ENCODE data around the gene TRABD. TPM values are rescaled to one million over a fixed set of nuclear protein-coding genes. Genes with fewer than 3 reads are reported as not detected.
A peak's percentile ranks its signal among the peaks of the same experiment; 100 is the strongest.

Gene TRABD
- total RNA-seq, 4 donors from 2014 or later, result 18.3 to 31.0 (median 22.3) TPM

DNA sequence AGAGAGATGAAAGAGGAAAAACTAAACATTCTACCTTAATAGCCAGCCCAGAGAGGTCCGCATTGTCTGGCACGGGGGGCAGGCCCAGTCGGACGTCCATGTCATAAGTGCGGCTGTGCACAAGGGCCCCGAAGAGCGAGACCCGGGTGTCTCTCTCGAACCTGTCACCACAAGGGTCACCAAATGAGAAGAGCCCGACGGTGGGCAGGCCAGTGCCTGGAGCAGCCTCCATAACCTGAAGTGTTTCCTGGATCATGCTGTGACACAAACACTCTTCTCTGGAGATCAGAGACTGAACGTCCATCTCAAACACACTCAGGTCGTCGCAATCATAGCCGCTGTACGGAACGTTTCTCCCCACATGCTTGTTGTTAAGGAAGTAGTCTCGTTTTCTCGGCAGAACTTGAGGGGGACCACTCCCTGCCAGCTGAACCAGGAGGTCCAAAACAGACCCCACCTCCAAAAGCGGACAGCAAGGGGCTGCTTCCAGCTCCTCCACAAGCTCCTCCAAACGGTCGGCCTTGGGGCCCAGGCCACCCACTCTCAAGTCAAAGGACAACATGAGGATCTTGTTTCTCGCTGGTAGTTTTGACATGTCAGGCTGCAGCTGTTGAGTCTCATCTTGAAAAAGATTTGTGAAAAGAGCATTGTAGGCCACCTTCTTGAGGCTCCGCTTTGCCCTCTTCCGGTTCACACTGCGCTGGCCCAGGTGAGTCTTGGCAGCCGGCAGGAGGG, 58.1 kb downstream of the TRABD start:
- Histone ChIP-seq H3K9me3 (no peaks in the 10 kb centered on the region), H3K27ac (replicated peaks in 1 of 4) (peak overlapping the region; percentile 89 to 97 (median 96)), H3K27me3 (no peaks in the 10 kb centered on the region), H3K4me1 (peaks cover 50 to 77% (median 68%) of the 10 kb centered on the region in 4 donors), H3K36me3 (peaks cover 0 to 42% (median 25%) of the 10 kb centered on the region in 4 donors), H3K4me3 (peak overlapping the region; percentile 79 to 93 (median 86))
- intact Hi-C loops (cut with DNase I), result loop anchor here (10.0 kb wide), 1 partner anchor 231 kb away; the partner anchor contains the start of gene SBF1
- 27% methylated on average over 20 of the region's 27 CpGs for WGBS
- TF ChIP-seq POLR2AphosphoS5 (IDR thresholded peaks at IDR 0.05) (no peak), EP300 (IDR thresholded peaks at IDR 0.05) (no peak), POLR2A (IDR thresholded peaks at IDR 0.05; ENCODE audit: low read depth) (no peak)
- TF ChIP-seq, protein P1, sequence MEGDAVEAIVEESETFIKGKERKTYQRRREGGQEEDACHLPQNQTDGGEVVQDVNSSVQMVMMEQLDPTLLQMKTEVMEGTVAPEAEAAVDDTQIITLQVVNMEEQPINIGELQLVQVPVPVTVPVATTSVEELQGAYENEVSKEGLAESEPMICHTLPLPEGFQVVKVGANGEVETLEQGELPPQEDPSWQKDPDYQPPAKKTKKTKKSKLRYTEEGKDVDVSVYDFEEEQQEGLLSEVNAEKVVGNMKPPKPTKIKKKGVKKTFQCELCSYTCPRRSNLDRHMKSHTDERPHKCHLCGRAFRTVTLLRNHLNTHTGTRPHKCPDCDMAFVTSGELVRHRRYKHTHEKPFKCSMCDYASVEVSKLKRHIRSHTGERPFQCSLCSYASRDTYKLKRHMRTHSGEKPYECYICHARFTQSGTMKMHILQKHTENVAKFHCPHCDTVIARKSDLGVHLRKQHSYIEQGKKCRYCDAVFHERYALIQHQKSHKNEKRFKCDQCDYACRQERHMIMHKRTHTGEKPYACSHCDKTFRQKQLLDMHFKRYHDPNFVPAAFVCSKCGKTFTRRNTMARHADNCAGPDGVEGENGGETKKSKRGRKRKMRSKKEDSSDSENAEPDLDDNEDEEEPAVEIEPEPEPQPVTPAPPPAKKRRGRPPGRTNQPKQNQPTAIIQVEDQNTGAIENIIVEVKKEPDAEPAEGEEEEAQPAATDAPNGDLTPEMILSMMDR (IDR thresholded peaks at IDR 0.05), result no peak
- no peak for DNase-seq (ENCODE audit: extremely low spot score)

DNA sequence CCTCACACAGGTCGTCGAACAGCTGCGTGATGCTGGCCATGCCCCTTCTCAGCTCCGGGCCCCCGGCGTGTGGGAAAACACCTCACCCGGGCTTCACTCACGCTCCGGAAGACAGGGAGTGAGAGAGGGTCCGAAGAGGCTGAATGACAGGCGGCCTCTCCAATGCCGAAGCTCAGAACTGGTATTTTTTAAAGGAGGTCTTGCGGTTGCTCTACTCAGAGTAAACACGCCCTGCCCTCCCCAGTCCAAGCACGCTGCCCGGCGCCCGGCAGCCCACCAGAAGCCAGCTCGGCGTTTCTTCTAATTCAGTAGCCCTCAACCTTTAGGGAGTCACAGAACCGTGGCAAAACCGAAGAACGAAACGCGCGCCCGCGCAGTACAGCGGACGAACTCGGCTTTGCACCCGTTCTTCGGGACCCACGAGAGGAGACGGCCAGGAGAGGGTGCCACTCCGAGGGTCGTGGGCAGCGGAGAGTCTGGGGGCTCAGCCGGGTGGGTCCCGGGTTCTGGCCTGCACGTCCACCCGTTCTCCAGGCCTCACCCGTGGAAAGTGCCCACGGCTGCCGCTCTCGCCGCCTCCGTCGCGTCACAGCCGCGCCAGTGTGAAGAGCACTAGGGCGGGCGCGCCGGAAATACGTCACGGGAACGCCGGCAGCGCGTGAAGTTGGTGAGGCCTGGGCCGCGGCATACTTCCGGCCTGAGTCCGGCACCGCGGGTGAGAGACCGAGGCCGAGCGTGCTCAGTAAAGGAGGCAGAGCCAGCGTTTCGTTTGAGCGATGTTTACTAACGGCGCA, 58.9 kb downstream of the TRABD start, which contains the start of gene TUBGCP6:
Gene TUBGCP6, minus strand, starts transcription at position 604 of the 794 bp plus-strand sequence. Its CDS starts 564 bp downstream, at position 40.
- peaks cover 0 to 34% (median 18%) of the 10 kb centered on the region in 4 donors for H3K36me3 ChIP-seq
- H3K9me3 ChIP-seq, result no peaks in the 10 kb centered on the region
- H3K4me1 ChIP-seq, result peaks cover 50 to 85% (median 73%) of the 10 kb centered on the region in 4 donors
- H3K27ac ChIP-seq (replicated peaks in 1 of 4), result peak within 1 kb of the TSS; percentile 89 to 97 (median 96)
- H3K4me3 ChIP-seq, result peak within 1 kb of the TSS; percentile 79 to 93 (median 86)
- DNase-seq (ENCODE audit: extremely low spot score), result peak; percentile 98
- under 1% methylated on average over 29 of the region's 76 CpGs for WGBS
- no peaks in the 10 kb centered on the region for H3K27me3 ChIP-seq
- TF ChIP-seq POLR2AphosphoS5 (IDR thresholded peaks at IDR 0.05) (peak; percentile 98 to 99), EP300 (IDR thresholded peaks at IDR 0.05) (no peak), POLR2A (IDR thresholded peaks at IDR 0.05; ENCODE audit: low read depth) (peak; percentile 44)
- TF ChIP-seq, protein P1 (IDR thresholded peaks at IDR 0.05), result peak in 2 of 3 experiments; percentile 33 to 49
- intact Hi-C loops (cut with DNase I), result loop anchor here (10.0 kb wide), 1 partner anchor 230 kb away; the partner anchor contains the start of gene SBF1

DNA sequence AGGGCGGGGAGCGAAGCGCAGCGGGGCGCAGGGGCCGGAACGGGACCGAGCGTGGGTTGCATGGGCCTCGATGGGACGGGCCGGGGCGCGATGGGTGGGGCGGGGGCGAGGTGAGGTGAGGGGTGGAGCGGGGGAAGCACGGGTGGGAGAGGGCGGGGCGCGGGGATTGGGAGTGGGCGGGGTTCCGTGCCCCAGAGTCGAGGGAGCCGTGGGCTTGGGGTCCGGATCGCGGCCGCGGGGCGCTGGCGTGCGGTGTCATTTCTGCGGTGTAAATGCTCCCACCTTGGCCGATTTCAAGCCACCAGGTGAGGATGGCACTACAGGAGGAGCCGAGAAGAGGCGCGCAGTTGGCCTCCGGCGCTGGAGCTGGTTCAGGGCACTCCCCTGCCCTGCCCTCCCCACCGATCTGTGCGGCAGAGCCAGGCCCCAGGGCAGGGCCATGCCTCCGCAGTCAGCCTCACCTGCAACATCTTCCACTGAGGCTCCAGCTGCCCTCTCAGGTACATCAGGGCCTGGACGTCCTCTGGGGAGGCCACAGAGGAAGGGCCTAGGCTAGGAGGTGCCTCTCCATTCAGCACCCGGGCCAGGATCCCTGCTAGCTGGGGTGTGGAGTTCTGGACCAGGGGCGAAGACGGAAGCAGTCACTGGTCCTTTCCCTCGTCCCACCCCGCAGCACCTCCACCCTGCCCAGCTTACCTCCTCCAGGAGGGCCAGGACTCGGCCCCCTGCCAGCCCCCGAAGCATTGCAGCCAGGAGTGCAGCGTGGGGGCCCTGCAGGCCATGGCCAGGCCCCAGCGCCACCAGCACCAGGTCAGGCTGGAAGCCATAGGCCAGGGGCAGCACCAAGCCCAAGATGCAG, 59.7 kb downstream of the TRABD start:
- peak overlapping the region; percentile 89 to 97 (median 96) for H3K27ac ChIP-seq (replicated peaks in 1 of 4)
- H3K4me1 ChIP-seq, result peaks cover 57 to 90% (median 77%) of the 10 kb centered on the region in 4 donors
- no peak for TF ChIP-seq POLR2A (IDR thresholded peaks at IDR 0.05; ENCODE audit: low read depth)
- no peak for TF ChIP-seq EP300 (IDR thresholded peaks at IDR 0.05)
- TF ChIP-seq POLR2AphosphoS5 (IDR thresholded peaks at IDR 0.05), result no peak
- TF ChIP-seq, protein P1 (IDR thresholded peaks at IDR 0.05), result no peak
- peaks cover 0 to 26% (median 10%) of the 10 kb centered on the region in 4 donors for H3K36me3 ChIP-seq
- H3K27me3 ChIP-seq, result no peaks in the 10 kb centered on the region
- no peak for DNase-seq (ENCODE audit: extremely low spot score)
- no peaks in the 10 kb centered on the region for H3K9me3 ChIP-seq
- WGBS, result 2% methylated on average over 17 of the region's 53 CpGs
- peak overlapping the region; percentile 79 to 93 (median 86) for H3K4me3 ChIP-seq
- intact Hi-C loops (cut with DNase I), result loop anchor here (10.0 kb wide), 1 partner anchor 229 kb away; the partner anchor contains the start of gene SBF1

Data from esophagus muscularis mucosa (tissue), 4 donors.